OCI-LY1 (cell line): ENCODE measurements around the gene AP1B1.

Source experiments
- H2AFZ ChIP-seq: fragments of 200-600 bp; sonication (generic), shearing (Covaris generic); 2 replicates; pipeline ENCODE4 v1.6.0; 2014; ENCODE audit warnings: antibody characterized with exemption, mild to moderate bottlenecking, low read length
- H3F3A ChIP-seq: fragments of 200-600 bp; sonication (generic), shearing (Covaris generic); 2 replicates; pipeline ENCODE4 v1.6.0; 2014; ENCODE audit warnings: mild to moderate bottlenecking, antibody characterized with exemption, low read length, moderate library complexity; ENCODE audit not compliant: insufficient read depth
- H3K27ac ChIP-seq: fragments of 200-600 bp; sonication (generic); 2 replicates; pipeline ENCODE4 v1.5.1; 2014; ENCODE audit warnings: low read length, mixed run types, mild to moderate bottlenecking, low read depth; ENCODE audit not compliant: poor library complexity, severe bottlenecking
- H3K27me3 ChIP-seq: fragments of 200-600 bp; sonication (generic); 2 replicates; pipeline ENCODE4 v1.6.0; 2014; ENCODE audit warnings: antibody characterized with exemption, mild to moderate bottlenecking, low read length, moderate library complexity; ENCODE audit not compliant: insufficient read depth
- H3K36me3 ChIP-seq: fragments of 200-600 bp; sonication (generic); 2 replicates; pipeline ENCODE4 v1.6.1; 2014; ENCODE audit warnings: mild to moderate bottlenecking, antibody characterized with exemption, low read length, moderate library complexity, mixed read lengths; ENCODE audit not compliant: insufficient read depth
- H3K4me1 ChIP-seq: fragments of 200-600 bp; sonication (generic); 2 replicates; pipeline ENCODE4 v1.5.1; 2014; ENCODE audit warnings: mild to moderate bottlenecking, low read length, moderate library complexity; ENCODE audit not compliant: insufficient read depth, severe bottlenecking
- H3K4me2 ChIP-seq: fragments of 200-600 bp; sonication (generic), shearing (Covaris generic); 2 replicates; pipeline ENCODE4 v1.6.1; 2014; ENCODE audit warnings: low read length
- H3K4me3 ChIP-seq: fragments of 200-600 bp; sonication (generic); 2 replicates; pipeline ENCODE4 v1.5.1; 2014; ENCODE audit warnings: low read length, low read depth, mild to moderate bottlenecking, mixed read lengths; ENCODE audit not compliant: poor library complexity, severe bottlenecking
- H3K79me2 ChIP-seq: fragments of 200-600 bp; shearing (Covaris generic); 2 replicates; pipeline ENCODE4 v1.6.1; 2016; ENCODE audit warnings: mixed run types, low read length, mixed read lengths; ENCODE audit not compliant: insufficient read depth
- H3K9ac ChIP-seq: fragments of 200-600 bp; sonication (generic), shearing (Covaris generic); 2 replicates; pipeline ENCODE4 v1.6.1; 2014; ENCODE audit warnings: mild to moderate bottlenecking, low read length, mixed read lengths
- H3K9me2 ChIP-seq: fragments of 200-600 bp; sonication (generic), shearing (Covaris generic); 2 replicates; pipeline ENCODE4 v1.6.1; 2014; ENCODE audit warnings: low read depth, mild to moderate bottlenecking, low read length, mixed read lengths
- H3K9me3 ChIP-seq: fragments of 200-600 bp; shearing (Covaris generic); 2 replicates; pipeline ENCODE4 v1.6.1; 2014; ENCODE audit warnings: low read length, mixed read lengths
- H4K20me1 ChIP-seq: fragments of 200-600 bp; sonication (generic), shearing (Covaris generic); 2 replicates; pipeline ENCODE4 v1.6.0; 2016; ENCODE audit warnings: mild to moderate bottlenecking, low read length; ENCODE audit not compliant: insufficient read depth
- EZH2 ChIP-seq: fragments of 200-600 bp; sonication (generic), shearing (Covaris generic); IDR thresholded peaks from 2 replicates; pipeline ENCODE4 v1.8.0; 2017; ENCODE audit warnings: borderline replicate concordance, mixed run types, mild to moderate bottlenecking, antibody characterized with exemption, low read length, moderate library complexity, mixed read lengths
- TF ChIP-seq, protein P1 (sequence below): fragments of 200-600 bp; sonication (generic), shearing (Covaris generic); IDR thresholded peaks from 2 replicates; pipeline ENCODE4 v1.5.1; 2017; ENCODE audit warnings: mild to moderate bottlenecking, antibody characterized with exemption, low read length, moderate library complexity, mixed read lengths

Gene AP1B1

GRCh38 chr22:29386708-29387107 lies 1.7 kb downstream of the AP1B1 start:
- no peaks in the 10 kb centered on the region for H3K27me3 ChIP-seq
- peak overlapping the region; percentile 96 for H3K27ac ChIP-seq
- no peak for TF ChIP-seq EZH2
- TF ChIP-seq, protein P1, sequence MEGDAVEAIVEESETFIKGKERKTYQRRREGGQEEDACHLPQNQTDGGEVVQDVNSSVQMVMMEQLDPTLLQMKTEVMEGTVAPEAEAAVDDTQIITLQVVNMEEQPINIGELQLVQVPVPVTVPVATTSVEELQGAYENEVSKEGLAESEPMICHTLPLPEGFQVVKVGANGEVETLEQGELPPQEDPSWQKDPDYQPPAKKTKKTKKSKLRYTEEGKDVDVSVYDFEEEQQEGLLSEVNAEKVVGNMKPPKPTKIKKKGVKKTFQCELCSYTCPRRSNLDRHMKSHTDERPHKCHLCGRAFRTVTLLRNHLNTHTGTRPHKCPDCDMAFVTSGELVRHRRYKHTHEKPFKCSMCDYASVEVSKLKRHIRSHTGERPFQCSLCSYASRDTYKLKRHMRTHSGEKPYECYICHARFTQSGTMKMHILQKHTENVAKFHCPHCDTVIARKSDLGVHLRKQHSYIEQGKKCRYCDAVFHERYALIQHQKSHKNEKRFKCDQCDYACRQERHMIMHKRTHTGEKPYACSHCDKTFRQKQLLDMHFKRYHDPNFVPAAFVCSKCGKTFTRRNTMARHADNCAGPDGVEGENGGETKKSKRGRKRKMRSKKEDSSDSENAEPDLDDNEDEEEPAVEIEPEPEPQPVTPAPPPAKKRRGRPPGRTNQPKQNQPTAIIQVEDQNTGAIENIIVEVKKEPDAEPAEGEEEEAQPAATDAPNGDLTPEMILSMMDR: no peak
- H3F3A ChIP-seq: peaks cover 8% of the 10 kb centered on the region; the same call in 1 of the 2 replicates
- H4K20me1 ChIP-seq: no peaks in the 10 kb centered on the region
- H3K4me3 ChIP-seq: peak overlapping the region; percentile 85
- H3K4me1 ChIP-seq: peaks cover 55% of the 10 kb centered on the region
- no peaks in the 10 kb centered on the region for H3K9me3 ChIP-seq
- peaks cover 34% of the 10 kb centered on the region; the same call in 1 of the 2 replicates for H3K36me3 ChIP-seq
- peaks cover 39% of the 10 kb centered on the region for H3K79me2 ChIP-seq
- peak overlapping the region; percentile 79 for H3K4me2 ChIP-seq
- H3K9me2 ChIP-seq: no peaks in the 10 kb centered on the region
- no peak overlapping the region for H2AFZ ChIP-seq
- peak overlapping the region; percentile 87 for H3K9ac ChIP-seq

DNA sequence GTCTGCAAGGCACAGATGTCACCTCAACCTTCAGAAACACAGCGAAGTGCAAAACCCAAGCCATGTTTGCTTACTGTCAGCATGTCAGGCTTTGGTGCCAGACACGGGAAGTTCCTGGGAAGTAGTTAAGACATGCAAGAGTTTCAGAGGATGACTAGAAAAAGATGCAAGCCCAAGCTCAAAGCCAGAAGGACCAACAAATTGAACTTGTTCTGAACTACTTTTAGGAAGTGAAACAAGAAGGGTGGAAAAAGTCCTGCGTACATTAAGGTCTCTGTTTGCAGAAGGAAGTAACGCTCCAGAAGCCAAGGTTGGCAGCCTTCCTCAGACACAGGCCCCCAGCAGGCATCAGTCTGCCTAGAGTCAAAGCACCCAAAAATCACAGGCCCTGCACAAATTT lies 2.6 kb downstream of the AP1B1 start:
- Histone ChIP-seq H3K27me3 (no peaks in the 10 kb centered on the region), H3K4me1 (peaks cover 55% of the 10 kb centered on the region), H3K4me2 (peak overlapping the region; percentile 79), H3K36me3 (peaks cover 42% of the 10 kb centered on the region; the same call in 1 of the 2 replicates), H2AFZ (no peak overlapping the region), H3K4me3 (peak overlapping the region; percentile 85), H3K9me2 (no peaks in the 10 kb centered on the region), H4K20me1 (no peaks in the 10 kb centered on the region), H3K9ac (peak overlapping the region; percentile 6; the same call in 1 of the 2 replicates), H3F3A (peaks cover 8% of the 10 kb centered on the region; the same call in 1 of the 2 replicates), H3K27ac (peak overlapping the region; percentile 96), H3K79me2 (peaks cover 48% of the 10 kb centered on the region), H3K9me3 (no peaks in the 10 kb centered on the region)
- TF ChIP-seq, protein P1: no peak
- no peak for TF ChIP-seq EZH2

DNA sequence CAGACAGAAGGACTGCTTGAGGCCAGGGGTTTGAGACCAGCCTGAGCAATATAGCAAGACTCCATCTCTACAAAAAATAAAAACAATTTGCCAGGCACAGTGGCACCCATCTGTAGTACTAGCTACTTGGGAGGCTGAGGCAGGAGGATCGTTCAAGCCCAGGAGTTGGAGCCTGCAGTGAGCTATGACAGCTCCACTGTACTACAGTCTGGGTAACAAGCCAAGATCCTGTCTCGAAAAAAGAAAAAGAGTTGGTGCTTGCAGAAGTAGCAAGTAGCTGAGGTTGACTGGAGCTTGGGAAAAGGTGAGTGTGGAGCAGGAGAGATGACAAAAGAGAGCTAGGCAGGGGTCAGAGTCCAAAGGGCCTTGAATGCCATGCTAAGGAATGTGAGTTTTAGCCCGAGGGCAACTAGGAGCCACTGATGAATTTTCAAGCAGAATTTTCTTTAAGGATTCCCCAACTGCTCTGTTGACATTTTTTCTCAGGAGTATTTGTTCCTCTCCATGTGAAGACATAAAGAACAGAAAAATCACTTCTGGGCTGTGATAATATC lies 3.1 kb downstream of the AP1B1 start:
- peaks cover 8% of the 10 kb centered on the region; the same call in 1 of the 2 replicates for H3F3A ChIP-seq
- H3K4me3 ChIP-seq: peak overlapping the region; percentile 85
- peaks cover 54% of the 10 kb centered on the region for H3K79me2 ChIP-seq
- H3K27me3 ChIP-seq: no peaks in the 10 kb centered on the region
- peak overlapping the region; percentile 79 for H3K4me2 ChIP-seq
- H3K36me3 ChIP-seq: peaks cover 47% of the 10 kb centered on the region; the same call in 1 of the 2 replicates
- no peaks in the 10 kb centered on the region for H3K9me3 ChIP-seq
- H4K20me1 ChIP-seq: no peaks in the 10 kb centered on the region
- peaks cover 59% of the 10 kb centered on the region for H3K4me1 ChIP-seq
- H3K9me2 ChIP-seq: no peaks in the 10 kb centered on the region
- peak overlapping the region; percentile 6; the same call in 1 of the 2 replicates for H3K9ac ChIP-seq
- no peak overlapping the region for H2AFZ ChIP-seq
- TF ChIP-seq EZH2: no peak
- peak overlapping the region; percentile 96 for H3K27ac ChIP-seq

DNA sequence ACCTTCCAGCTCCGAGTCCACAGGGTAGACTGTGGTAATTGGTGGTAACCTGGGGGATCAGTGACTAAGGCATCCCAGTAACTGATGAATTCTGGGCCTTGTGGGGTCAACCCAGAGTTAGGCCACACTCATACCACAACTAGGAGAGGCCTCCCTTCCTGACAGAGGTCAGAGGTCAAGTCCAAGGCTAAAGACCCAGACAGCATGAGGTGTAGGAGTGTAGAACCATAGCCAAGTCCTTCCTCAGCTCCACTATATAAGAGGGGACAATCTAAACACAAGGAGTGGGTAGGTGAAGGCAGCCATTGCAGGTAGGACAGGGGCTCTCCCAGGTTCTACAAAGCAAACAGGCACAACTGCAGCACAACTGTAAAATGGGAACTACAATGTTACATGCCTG lies 4.6 kb downstream of the AP1B1 start:
- H3K4me2 ChIP-seq: no peak overlapping the region
- no peaks in the 10 kb centered on the region for H3K9me3 ChIP-seq
- no peak overlapping the region for H3K9ac ChIP-seq
- no peaks in the 10 kb centered on the region for H3K9me2 ChIP-seq
- no peaks in the 10 kb centered on the region for H4K20me1 ChIP-seq
- TF ChIP-seq EZH2: no peak
- H3K27ac ChIP-seq: peak overlapping the region; percentile 17
- peaks cover 57% of the 10 kb centered on the region for H3K4me1 ChIP-seq
- H3K36me3 ChIP-seq: peaks cover 60% of the 10 kb centered on the region; the same call in 1 of the 2 replicates
- no peak overlapping the region for H2AFZ ChIP-seq
- H3K4me3 ChIP-seq: no peak overlapping the region
- H3K27me3 ChIP-seq: no peaks in the 10 kb centered on the region
- H3F3A ChIP-seq: peaks cover 8% of the 10 kb centered on the region; the same call in 1 of the 2 replicates
- H3K79me2 ChIP-seq: peaks cover 54% of the 10 kb centered on the region
